ELF-1 (cell line): Measurements from ENCODE around the gene SASS6.

Experiments used
- DNase-seq: peaks from one replicate; pipeline ENCODE4 v3.0.0-alpha.2; 2016; ENCODE audit warnings: low read depth, low spot score

SASS6 gene

DNA sequence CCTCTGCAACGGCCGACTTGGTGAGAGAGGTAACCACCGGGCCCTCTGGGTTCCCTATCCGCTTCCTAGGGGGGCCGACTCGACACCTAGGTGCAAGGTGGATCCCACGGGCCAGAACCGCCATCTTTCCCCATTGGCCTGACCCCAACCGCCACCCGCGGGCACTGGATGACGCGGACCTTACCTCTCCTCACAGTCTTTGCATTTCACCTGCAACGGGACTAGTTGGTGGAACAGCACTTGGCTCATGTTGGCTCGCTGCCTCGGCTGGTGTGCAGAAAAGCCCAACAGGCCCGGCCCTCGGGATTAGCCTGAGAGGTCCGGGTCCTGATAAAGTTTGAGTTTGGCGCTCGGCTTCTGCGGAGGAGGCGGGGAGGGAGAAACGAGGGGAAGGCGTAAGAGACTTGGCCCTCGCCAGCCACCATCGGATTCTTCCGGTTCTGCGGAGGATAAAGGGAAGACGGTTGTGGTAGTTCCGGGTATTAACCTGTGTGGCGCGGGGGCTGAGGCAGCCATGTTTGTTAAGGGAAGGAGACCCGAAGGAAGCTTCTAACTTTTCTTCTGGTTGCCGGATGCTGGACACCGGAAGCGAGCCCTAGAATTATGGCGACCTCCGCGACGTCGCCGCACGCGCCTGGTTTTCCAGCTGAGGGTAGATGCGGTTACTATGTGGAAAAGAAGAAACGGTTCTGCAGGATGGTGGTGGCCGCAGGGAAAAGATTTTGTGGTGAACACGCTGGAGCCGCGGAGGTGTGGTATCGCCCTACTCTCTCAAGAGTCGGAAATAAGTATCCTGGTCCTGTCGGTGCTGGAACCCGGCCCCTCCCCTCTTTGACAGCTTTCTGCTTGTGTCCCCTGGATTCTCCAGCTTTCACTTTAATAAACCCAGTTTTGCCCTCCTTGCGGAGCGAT lies at the start of gene SASS6, which contains the start of gene TRMT13:
SASS6 (minus strand) TSS at position 365 of the 912 bp plus-strand sequence; CDS start at position 249, 116 bp downstream.
TRMT13 (plus strand) TSS at position 598 of the 912 bp plus-strand sequence; CDS start at position 604, 6 bp downstream.
- DNase-seq, result peak; percentile 98

GRCh38 chr1:100178091-100178490 lies 45.4 kb upstream of the SASS6 start, which contains the start of gene LRRC39:
TSS of gene LRRC39 (minus strand) at chr1:100178256. CDS start at chr1:100168516, 9,740 bp downstream.
- no peak for DNase-seq

DNA sequence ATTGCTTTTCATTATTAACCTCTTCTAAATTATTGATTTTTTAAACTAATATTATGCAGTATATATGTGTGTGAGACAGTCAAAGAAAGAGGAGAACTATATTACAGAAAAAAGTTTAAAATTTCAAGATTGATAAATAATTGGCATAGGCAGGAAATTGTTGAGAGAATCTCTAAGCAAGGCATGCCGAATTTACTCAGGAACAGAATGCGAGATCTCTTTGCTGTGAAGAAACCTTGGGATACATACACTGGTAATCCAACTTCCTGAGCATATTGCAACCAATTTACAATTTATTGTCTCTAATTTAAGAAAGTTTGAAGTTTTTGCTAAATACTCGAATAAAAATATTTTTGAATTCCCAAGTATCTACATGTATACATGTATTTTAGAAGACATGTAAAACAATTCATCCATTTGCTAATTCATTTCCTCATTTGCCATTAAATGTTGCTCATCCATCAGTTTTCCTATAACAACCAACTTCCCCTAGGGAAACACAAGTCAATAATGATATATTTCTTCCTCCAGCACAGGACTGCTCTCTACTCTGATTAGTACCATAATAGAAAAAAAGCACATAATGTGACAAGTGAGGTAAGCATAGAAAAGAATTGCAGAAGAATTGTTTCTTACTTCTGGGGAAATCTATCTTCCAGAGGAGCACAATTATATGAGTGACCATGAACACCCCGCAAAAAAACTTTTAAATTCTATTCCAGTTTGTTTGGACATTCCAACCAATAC lies 44.7 kb upstream of the SASS6 start:
- no peak for DNase-seq

GRCh38 chr1:100168051-100168450 lies 35.3 kb upstream of the SASS6 start:
- DNase-seq, result no peak

DNA sequence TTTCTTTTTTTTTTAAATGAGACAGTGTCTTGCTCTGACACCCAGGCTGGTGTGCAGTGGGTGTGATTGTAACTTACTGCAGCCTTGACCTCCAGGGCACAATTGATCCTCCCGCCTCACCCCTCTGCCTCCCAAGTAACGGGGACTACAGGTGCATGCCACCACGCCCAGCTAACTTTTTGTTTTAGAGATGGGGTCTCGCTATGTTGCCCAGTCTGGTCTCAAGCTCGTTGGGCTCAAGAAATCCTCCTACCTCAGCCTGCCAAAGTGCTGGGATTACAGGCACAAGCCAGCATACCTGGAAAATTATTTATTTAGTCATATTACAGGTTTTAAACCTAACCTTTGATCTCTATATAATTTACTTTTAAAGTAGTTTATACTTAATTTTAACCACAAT lies 32.0 kb upstream of the SASS6 start:
- no peak for DNase-seq

- no peak for DNase-seq
Measured at GRCh38 chr1:100164216-100164615, 31.5 kb upstream of the SASS6 start.

DNA sequence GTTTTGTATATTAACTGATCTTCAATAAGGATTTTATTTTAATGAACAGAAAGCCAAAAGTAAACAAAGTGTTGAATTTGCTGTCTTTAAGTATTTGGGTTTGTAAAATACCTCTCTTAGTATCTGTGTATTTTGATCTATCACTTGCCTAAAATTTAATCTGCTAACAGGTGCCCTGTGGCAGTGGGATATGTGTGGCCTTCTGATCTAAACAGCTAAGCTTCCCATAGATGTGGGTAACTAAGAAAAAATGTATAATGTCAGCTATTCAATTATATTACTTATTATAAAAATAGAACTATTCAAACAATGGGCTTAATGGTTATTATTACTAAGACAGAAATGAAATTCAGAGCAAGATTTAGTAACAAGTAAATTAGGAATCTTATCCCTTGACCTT lies 30.2 kb upstream of the SASS6 start:
- DNase-seq, result no peak

DNA sequence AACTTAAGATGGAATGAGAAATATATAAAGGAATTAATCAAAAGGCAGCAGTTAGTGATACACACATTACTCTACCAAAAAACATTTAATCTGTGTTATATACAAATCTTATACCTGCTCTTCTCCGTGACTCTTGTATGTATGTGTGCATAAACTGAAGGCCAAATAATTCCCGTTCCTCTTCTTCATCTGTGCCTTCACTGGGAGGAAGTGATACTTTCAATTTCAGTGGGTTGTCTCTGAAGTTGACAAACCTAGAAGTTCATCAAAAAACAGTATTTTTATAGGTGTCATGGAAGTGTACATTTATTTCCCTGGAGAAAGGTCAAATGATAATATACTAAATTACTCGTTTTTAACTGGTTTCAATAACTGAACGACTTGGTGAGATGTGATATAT lies 19.5 kb upstream of the SASS6 start:
- no peak for DNase-seq

- no peak for DNase-seq
Measured at GRCh38 chr1:100151679-100152078, 18.9 kb upstream of the SASS6 start.

DNA sequence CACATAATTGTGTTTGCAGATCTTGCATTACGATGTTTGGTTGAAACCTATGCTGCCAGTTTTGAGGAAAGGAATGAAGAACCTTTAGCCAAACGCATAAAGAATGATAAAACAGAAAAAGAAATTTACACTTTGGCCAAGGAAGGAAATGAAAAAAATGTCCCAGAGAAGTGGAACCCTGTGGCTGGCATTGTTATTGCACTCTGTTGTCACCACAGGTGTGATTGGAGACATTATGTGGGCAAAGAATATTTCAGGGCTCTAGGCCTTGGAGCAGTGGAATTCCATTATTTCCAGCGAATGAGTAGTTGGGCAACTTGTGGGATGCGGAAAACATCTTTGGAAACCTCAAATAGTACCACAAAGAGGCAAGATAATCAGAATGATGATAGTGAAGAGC lies 15.1 kb upstream of the SASS6 start:
- no peak for DNase-seq

GRCh38 chr1:100146958-100147357 lies 14.2 kb upstream of the SASS6 start:
- no peak for DNase-seq

DNA sequence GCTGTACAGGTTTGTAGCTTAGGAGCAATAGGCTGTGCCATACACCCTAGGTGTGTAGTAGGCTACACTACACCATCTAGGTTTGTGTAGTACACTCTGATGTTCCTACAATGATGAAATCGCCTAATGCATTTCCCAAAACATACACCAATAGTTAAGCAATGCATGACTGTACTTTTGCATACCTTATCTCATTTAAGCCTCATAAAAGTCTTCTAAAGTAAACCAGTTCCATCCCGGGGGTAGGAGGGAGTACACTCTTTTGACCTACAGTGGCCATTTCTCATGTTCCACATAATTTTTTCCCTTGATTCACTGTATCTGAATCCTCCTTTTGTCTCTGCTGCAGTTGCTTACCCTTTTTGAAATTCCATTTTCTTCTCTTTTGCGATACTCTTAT lies 12.4 kb upstream of the SASS6 start:
- DNase-seq, result no peak

DNA sequence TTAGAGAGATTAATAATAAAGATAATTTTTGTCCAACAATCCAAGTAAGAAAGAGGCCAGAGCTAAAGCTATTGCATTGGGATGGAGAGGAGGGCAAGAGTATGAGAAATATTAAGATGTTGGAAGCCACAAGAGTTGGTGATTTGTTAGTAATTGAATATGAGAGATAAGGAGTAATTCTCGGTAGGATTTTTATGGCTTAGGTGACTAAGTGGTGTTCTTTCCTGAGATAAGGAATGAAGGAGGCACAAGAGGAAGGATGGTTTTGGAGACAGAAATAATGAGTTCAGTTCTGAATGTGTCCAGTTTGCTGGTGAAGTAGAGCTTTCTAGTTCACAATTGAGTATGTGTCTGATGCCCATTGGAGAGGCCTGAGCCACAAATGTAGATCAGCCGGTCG lies 9.6 kb upstream of the SASS6 start:
- DNase-seq, result no peak

DNA sequence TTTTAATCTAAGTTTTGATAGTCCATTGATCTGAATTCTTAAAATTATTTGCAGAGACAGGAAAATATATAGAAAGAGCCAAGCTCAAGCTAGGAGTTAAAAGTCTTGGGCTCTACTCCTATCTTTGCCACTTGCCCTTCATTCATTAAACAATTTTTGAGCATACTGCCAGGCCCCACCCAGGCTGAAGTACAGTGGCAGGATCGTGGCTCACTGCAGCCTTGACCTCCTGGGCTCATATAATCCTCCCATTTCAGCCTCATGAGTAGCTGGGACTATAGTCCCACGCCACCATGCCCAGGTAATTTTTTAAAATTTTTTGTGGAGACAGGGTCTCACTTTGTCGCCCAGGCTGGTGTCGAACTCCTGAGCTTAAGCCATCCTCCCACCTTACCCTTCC lies 8.5 kb upstream of the SASS6 start:
- DNase-seq, result no peak

GRCh38 chr1:100137602-100138001 lies 4.9 kb upstream of the SASS6 start:
- no peak for DNase-seq

DNA sequence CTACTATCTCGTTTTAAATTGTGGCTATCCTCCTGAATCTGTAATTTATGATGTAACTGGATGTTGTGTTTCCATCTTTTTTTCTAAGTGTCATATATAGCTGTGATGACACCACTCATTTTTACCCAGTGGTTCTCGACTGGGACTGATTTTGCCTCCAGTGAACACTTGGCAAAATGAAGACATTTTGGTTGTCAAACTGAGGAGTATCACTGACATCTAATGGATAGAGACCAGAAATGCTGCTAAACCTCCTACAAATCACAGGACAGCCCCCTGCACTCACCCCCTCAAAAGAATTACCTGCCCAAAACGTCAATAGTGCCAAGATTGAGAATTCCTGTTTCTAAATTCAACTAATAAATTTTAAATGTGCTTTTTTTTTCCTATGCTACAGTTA lies 2.1 kb upstream of the SASS6 start:
- no peak for DNase-seq

- DNase-seq, result no peak
Measured at GRCh38 chr1:100131623-100132022, 1.1 kb downstream of the SASS6 start.

DNA sequence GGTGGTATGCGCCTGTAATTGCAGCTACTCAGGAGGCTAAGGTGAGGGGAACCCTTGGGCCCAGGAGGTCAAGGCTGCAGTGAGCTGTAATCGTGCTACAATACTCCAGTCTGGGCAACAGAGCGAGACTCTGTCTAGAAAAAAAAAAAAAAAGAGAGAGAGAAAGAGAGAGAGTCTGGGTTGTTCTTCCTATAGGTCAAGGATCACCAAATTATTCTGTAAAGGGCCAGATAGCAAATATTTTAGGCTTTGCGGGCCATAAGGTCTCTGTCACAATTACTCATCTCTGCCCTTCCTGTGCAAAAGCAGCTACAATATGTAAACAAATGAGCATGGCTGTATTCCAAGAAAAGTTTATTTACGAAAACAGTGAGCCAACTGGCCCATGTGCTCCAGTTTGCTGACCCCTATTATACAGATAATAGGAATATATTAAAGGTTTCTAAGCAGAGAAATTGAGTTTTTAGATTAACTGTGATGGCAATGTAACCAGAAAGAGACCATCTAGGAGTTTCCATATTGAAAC lies 2.1 kb downstream of the SASS6 start:
- DNase-seq, result no peak

DNA sequence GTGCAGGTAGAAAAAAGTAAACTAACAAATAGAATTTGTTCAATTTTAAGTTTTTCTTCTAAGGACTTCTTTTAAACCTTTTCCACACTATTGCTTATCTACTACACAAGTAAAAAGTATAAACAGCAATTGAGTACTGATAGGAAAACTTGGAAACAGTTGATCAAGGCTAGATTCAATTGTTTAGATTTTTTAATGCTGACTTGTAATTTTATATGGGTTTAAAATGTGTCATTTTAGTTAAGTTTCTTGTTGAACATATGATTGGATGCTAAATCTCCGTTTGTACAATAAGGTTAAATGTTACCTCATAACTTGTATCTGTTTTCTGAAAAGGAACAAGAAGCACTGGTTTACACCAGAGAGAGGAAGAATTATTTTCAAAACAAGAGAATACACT lies 5.5 kb downstream of the SASS6 start:
- DNase-seq, result no peak

DNA sequence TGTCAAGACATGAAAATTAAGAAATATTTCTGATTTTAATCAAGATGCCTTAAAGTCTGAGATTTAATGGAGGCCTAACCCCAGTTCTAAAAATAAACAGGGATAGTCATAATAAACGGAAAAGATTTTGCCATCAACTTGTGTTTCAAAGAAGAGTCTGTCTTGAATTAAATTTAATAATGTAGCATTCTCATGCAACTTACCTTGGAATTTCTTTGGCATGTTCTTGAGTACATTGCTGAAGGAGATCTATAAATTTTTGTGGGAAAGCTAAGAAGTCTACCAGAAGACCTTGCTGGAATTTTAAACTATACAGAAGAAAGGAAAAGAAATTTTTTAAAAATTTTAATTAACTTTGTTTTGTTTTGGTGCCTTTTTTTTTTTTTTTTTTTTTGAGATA lies 10.6 kb downstream of the SASS6 start:
- no peak for DNase-seq

GRCh38 chr1:100115524-100115923 lies 17.2 kb downstream of the SASS6 start:
- DNase-seq, result no peak

DNA sequence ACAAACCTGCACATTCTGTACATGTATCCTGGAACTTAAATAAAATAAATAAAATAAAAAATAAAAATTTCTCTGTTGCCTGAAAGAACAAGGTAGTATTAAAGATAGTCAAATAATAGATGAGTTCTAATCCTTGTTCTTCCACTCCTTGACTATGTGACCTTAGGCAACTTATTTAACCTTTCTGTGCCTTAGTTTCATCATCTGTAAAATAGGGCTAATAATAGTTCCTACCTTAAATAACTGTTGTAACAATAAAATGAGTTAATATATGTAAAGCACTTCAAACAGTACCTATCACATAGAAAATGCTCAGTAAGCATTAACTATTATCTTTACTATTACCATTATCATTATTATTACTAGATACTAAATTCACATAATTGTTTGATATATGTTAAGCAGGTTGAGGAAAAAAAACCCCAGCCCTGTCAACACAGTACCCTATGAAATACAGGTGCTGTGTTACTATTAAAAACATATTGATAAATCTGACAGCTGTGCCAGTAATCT lies 23.1 kb downstream of the SASS6 start:
- DNase-seq, result no peak
